Right cardiac atrium (tissue), 5 donors: Measurements from ENCODE around the gene PROSER1. TPM values are rescaled to one million over a fixed set of nuclear protein-coding genes. Genes with fewer than 3 reads are reported as not detected.

Experiments
- ATAC-seq, 2 donors: fragments of 200-7000 bp; cut with Tn5 transposase; one replicate each; pipeline versions ENCODE4 v1.8.0 to v1.9.1; 2020; ENCODE audit warnings: moderate library complexity in 2 of 2, mild to moderate bottlenecking in 1 of 2
- DNase-seq, 3 donors: peaks; one replicate each; pipeline ENCODE4 v3.0.0-alpha.2; 2020
- H3K27ac ChIP-seq: one replicate; pipeline ENCODE4 v1.5.1; 2013; ENCODE audit warnings: mild to moderate bottlenecking, low read length, control low read depth, moderate library complexity
- H3K27me3 ChIP-seq: one replicate; pipeline ENCODE4 v1.6.1; 2013; ENCODE audit not compliant: control insufficient read depth, insufficient read depth
- H3K4me1 ChIP-seq: one replicate; pipeline ENCODE4 v1.6.1; 2013; ENCODE audit warnings: low read length; ENCODE audit not compliant: control insufficient read depth, insufficient read depth
- H3K4me3 ChIP-seq: one replicate; pipeline ENCODE4 v1.5.1; 2013; ENCODE audit warnings: low read length, control low read depth
- H3K9me3 ChIP-seq: one replicate; pipeline ENCODE4 v1.6.1; 2013; ENCODE audit warnings: low read length; ENCODE audit not compliant: control insufficient read depth
- WGBS: extraction: QIAGEN DNeasy Blood & Tissue Kit; methylation state at CpG from one replicate; pipeline ENCODE4 v1.1.7; 2013; 5-methylcytosine and 5-hydroxymethylcytosine counted together
- intact Hi-C, 4 donors: fragments of 100-400 bp; cut with DNase I; formaldehyde crosslinking; loops; one replicate each; pipeline versions ENCODE4 v1.11.0 to v1.14.0; 2022 to 2023
- polyA plus RNA-seq: library from polyadenylated mRNA; stranded (reverse); fragments of 200-250 nt; gene quantifications from one replicate; pipeline ENCODE4 v1.2.3, GENCODE V29; 2013
- total RNA-seq, 4 donors: library from RNA; stranded (reverse); fragmentation: NEBNext Ultra II Directional; extraction: Animal tissue kit (Norgen Biotek cat#: 25700); gene quantifications; one replicate each; pipeline ENCODE4 v1.2.1, GENCODE V29; 2021
- donor health status: healthy with polysubstance abuse.
- donor health status: DM: no; HTN: yes; CAD: no.
- donor health status: DM: no; HTN: no; CAD: no.
- donor health status: DM: no; HTN: yes; CAD: no; lungs with severe emphysema.
- donor health status: DM: yes; HTN: yes; CAD: no.

PROSER1 gene
- total and polyA plus RNA-seq, 5 donors: 6.5 to 15.6 (median 14.4) TPM

- Histone ChIP-seq H3K27ac (no peak overlapping the region), H3K4me1 (no peaks in the 10 kb centered on the region), H3K27me3 (no peaks in the 10 kb centered on the region), H3K9me3 (no peaks in the 10 kb centered on the region), H3K4me3 (no peak overlapping the region)
- DNase-seq (no peak), ATAC-seq (no peak)
- intact Hi-C loops: loop anchor here in 2 of 4 donors (5.0 to 10.0 kb wide), 2 partner anchors 216 to 568 kb away; no protein-coding TSS in a partner anchor
Observed at GRCh38 chr13:39048806-39049205, 10.9 kb upstream of the PROSER1 start.

- intact Hi-C loops: loop anchor here in 2 of 4 donors (5.0 to 10.0 kb wide), 2 partner anchors 217 to 570 kb away; no protein-coding TSS in a partner anchor
- DNase-seq: no peak
Observed at GRCh38 chr13:39047560-39047959, 9.7 kb upstream of the PROSER1 start.

GRCh38 chr13:39044536-39044935, 6.6 kb upstream of the PROSER1 start:
- no peak overlapping the region for H3K27ac ChIP-seq
- H3K27me3 ChIP-seq: no peaks in the 10 kb centered on the region
- intact Hi-C loops: loop anchor here in 1 of 4 donors (10.0 kb wide), 1 partner anchor 220 kb away; no protein-coding TSS in a partner anchor
- 96% methylated on average over 3 of the region's 3 CpGs for WGBS
- no peaks in the 10 kb centered on the region for H3K9me3 ChIP-seq
- ATAC-seq (no peak), DNase-seq (no peak)
- H3K4me3 ChIP-seq: no peak overlapping the region
- H3K4me1 ChIP-seq: no peaks in the 10 kb centered on the region

More at GRCh38 chr13:39047560-39047959, 9.7 kb upstream of the PROSER1 start:
- H3K4me1 ChIP-seq: no peaks in the 10 kb centered on the region
- no peak for ATAC-seq
- no peak overlapping the region for H3K4me3 ChIP-seq
- 28% methylated on average over 2 of the region's 2 CpGs for WGBS
- no peaks in the 10 kb centered on the region for H3K9me3 ChIP-seq
- H3K27me3 ChIP-seq: no peaks in the 10 kb centered on the region
- no peak overlapping the region for H3K27ac ChIP-seq

- peaks cover under 1% of the 10 kb centered on the region for H3K4me1 ChIP-seq
- H3K27ac ChIP-seq: no peak overlapping the region
- ATAC-seq: no peak
- H3K27me3 ChIP-seq: no peaks in the 10 kb centered on the region
- intact Hi-C loops: loop anchor here in 1 of 4 donors (10.0 kb wide), 1 partner anchor 225 kb away; no protein-coding TSS in a partner anchor
- H3K4me3 ChIP-seq: no peak overlapping the region
- 48% methylated on average over 1 of the region's 1 CpG for WGBS
- DNase-seq: no peak
- no peaks in the 10 kb centered on the region for H3K9me3 ChIP-seq
Observed at GRCh38 chr13:39040206-39040605, 2.3 kb upstream of the PROSER1 start.

GRCh38 chr13:39039041-39039440, 1.2 kb upstream of the PROSER1 start:
- H3K9me3 ChIP-seq: no peaks in the 10 kb centered on the region
- peak overlapping the region; percentile 93 for H3K4me3 ChIP-seq
- ATAC-seq (no peak), DNase-seq (no peak)
- no peak overlapping the region for H3K27ac ChIP-seq
- intact Hi-C loops: no loop called here
- H3K4me1 ChIP-seq: peaks cover 2% of the 10 kb centered on the region
- 27% methylated on average over 7 of the region's 7 CpGs for WGBS
- H3K27me3 ChIP-seq: no peaks in the 10 kb centered on the region

GRCh38 chr13:39038569-39039030, 711 bp upstream of the PROSER1 start:
- peak; percentile 29 to 45 for ATAC-seq
- WGBS: under 1% methylated on average over 15 of the region's 15 CpGs
- H3K4me1 ChIP-seq: peaks cover 2% of the 10 kb centered on the region
- H3K27me3 ChIP-seq: no peaks in the 10 kb centered on the region
- peak in 1 of 3 donors; percentile 21 for DNase-seq
- no peaks in the 10 kb centered on the region for H3K9me3 ChIP-seq
- intact Hi-C loops: no loop called here
- peak overlapping the region; percentile 93 for H3K4me3 ChIP-seq
- H3K27ac ChIP-seq: peak overlapping the region; percentile 80

GRCh38 chr13:39037410-39037879, 444 bp downstream of the PROSER1 start:
- Histone ChIP-seq H3K4me1 (peaks cover 2% of the 10 kb centered on the region), H3K27me3 (no peaks in the 10 kb centered on the region), H3K4me3 (peak overlapping the region; percentile 93), H3K9me3 (no peaks in the 10 kb centered on the region), H3K27ac (peak overlapping the region; percentile 80)
- intact Hi-C loops: no loop called here
- under 1% methylated on average over 39 of the region's 39 CpGs for WGBS
- ATAC-seq: no peak
- DNase-seq: no peak

GRCh38 chr13:39036212-39036611, 1.7 kb downstream of the PROSER1 start:
- Histone ChIP-seq H3K27ac (no peak overlapping the region), H3K4me1 (peaks cover 2% of the 10 kb centered on the region), H3K9me3 (no peaks in the 10 kb centered on the region), H3K27me3 (no peaks in the 10 kb centered on the region), H3K4me3 (peak overlapping the region; percentile 93)
- DNase-seq (no peak), ATAC-seq (no peak)
- intact Hi-C loops: no loop called here
- WGBS: 1% methylated on average over 9 of the region's 9 CpGs

GRCh38 chr13:39035799-39036198, 2.1 kb downstream of the PROSER1 start:
- peaks cover 2% of the 10 kb centered on the region for H3K4me1 ChIP-seq

GRCh38 chr13:39035204-39035603, 2.7 kb downstream of the PROSER1 start:
- H3K27me3 ChIP-seq: no peaks in the 10 kb centered on the region
- H3K4me1 ChIP-seq: peaks cover 2% of the 10 kb centered on the region
- no peak for DNase-seq
- no peak overlapping the region for H3K27ac ChIP-seq
- WGBS: 48% methylated on average over 2 of the region's 2 CpGs
- ATAC-seq: no peak
- peak overlapping the region; percentile 28 for H3K4me3 ChIP-seq
- intact Hi-C loops: no loop called here
- no peaks in the 10 kb centered on the region for H3K9me3 ChIP-seq

More at GRCh38 chr13:39035799-39036198, 2.1 kb downstream of the PROSER1 start:
- ATAC-seq: no peak
- Histone ChIP-seq H3K9me3 (no peaks in the 10 kb centered on the region), H3K4me3 (peak overlapping the region; percentile 93), H3K27ac (no peak overlapping the region), H3K27me3 (no peaks in the 10 kb centered on the region)
- DNase-seq: no peak
- intact Hi-C loops: no loop called here
- WGBS: 20% methylated on average over 2 of the region's 2 CpGs

- peaks cover 2% of the 10 kb centered on the region for H3K4me1 ChIP-seq
- ATAC-seq (no peak), DNase-seq (no peak)
- no peak overlapping the region for H3K27ac ChIP-seq
- intact Hi-C loops: no loop called here
- no peaks in the 10 kb centered on the region for H3K9me3 ChIP-seq
- 87% methylated on average over 1 of the region's 1 CpG for WGBS
- no peaks in the 10 kb centered on the region for H3K27me3 ChIP-seq
- H3K4me3 ChIP-seq: no peak overlapping the region
Observed at GRCh38 chr13:39034085-39034484, 3.8 kb downstream of the PROSER1 start.
